ENCODE measurements around the gene GOLT1A.

DNA sequence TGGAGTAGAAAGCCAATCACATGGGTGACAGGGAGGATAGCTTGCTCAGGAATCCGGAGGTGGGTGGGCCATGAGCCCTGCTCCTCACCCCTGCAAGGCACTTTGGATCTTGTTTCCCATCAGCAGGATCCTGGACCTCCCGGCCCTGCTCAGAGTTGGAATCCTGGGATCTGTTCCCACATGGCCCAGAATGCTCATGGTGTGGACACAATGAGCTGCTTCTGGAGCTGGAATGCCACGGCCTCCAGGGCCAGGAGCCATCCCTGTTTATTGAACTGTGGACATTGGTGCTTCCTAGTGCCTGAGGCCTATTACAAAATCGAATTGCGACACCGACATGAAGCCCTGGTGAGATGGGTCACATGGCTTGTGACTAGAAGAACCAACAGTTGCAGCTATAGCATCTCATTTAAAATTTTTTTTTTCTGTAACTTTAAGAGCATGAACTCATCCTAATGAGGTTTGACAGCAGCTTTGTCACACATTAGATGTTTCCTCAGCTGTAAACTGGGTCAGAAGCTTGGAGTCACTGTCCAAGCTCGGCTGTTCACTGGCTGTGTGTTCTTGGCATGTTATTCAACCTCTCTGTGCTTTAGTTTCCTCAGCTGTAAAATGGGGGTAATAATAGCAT, 40.4 kb upstream of the GOLT1A start:
- TF ChIP-seq, protein P1, sequence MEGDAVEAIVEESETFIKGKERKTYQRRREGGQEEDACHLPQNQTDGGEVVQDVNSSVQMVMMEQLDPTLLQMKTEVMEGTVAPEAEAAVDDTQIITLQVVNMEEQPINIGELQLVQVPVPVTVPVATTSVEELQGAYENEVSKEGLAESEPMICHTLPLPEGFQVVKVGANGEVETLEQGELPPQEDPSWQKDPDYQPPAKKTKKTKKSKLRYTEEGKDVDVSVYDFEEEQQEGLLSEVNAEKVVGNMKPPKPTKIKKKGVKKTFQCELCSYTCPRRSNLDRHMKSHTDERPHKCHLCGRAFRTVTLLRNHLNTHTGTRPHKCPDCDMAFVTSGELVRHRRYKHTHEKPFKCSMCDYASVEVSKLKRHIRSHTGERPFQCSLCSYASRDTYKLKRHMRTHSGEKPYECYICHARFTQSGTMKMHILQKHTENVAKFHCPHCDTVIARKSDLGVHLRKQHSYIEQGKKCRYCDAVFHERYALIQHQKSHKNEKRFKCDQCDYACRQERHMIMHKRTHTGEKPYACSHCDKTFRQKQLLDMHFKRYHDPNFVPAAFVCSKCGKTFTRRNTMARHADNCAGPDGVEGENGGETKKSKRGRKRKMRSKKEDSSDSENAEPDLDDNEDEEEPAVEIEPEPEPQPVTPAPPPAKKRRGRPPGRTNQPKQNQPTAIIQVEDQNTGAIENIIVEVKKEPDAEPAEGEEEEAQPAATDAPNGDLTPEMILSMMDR (IDR thresholded peaks at IDR 0.05): no peak
- no peak for TF ChIP-seq EP300 (IDR thresholded peaks at IDR 0.05)
- no peak for TF ChIP-seq POLR2AphosphoS5 (IDR thresholded peaks at IDR 0.05)
- no peak for TF ChIP-seq POLR2A (IDR thresholded peaks at IDR 0.05)
